HCT116 (cell line): ENCODE measurements around the gene ZBTB20. TPM values are rescaled to one million over a fixed set of nuclear protein-coding genes. Genes with fewer than 3 reads are reported as not detected.

Experiments
- ATAC-seq: fragments of 200-7000 bp; cut with Tn5 transposase; 2 replicates; pipeline ENCODE4 v1.9.1; 2020; ENCODE audit warnings: mild to moderate bottlenecking, moderate library complexity
- BruUV-seq: library from RNA; stranded (reverse); fragments of 400-500 nt; replicated peaks from 2 replicates; lab custom pipeline; 2021; lab: Mats Ljungman, UMichigan
- CTCF ChIA-PET: fragments of 300-600 bp; sonication (Branson Sonifier 250); formaldehyde crosslinking; loops from one replicate; lab custom pipeline; 2021; ENCODE audit warnings: antibody characterized with exemption; lab: Charles Lee
- POLR2A ChIA-PET: fragments of 300-600, 350-600 bp; sonication (Branson Sonifier 250); formaldehyde crosslinking; loops from one replicate; lab custom pipeline; 2021; ENCODE audit warnings: antibody characterized with exemption; lab: Charles Lee
- RAD21 ChIA-PET, 2 experiments: fragments of 300-600 bp; sonication (Branson Sonifier 250); formaldehyde crosslinking; loops; one replicate each; lab custom pipeline; 2023; ENCODE audit warnings: low total read pairs in 2 of 2; ENCODE audit not compliant: uncharacterized antibody in 2 of 2, unreplicated experiment in 2 of 2, low non-redundant PET in 1 of 2; lab: Charles Lee
- DNase-seq: peaks from one replicate; pipeline ENCODE4 v3.0.0-alpha.2; 2010; ENCODE audit warnings: low read depth, low spot score
- H2AFZ ChIP-seq: fragments of 200-600 bp; shearing (Covaris generic), sonication (generic); 2 replicates; pipeline ENCODE4 v1.6.1; 2017; ENCODE audit warnings: low read depth, mixed run types, mixed read lengths, antibody characterized with exemption, low read length; ENCODE audit not compliant: poor library complexity, severe bottlenecking
- H3K27ac ChIP-seq: 2 replicates; pipeline ENCODE4 v1.5.1; 2012; ENCODE audit warnings: low read depth, low read length
- H3K27me3 ChIP-seq: fragments of 200-600 bp; sonication (generic); 2 replicates; pipeline ENCODE4 v1.6.1; 2016; ENCODE audit warnings: mixed run types, low read length, mixed read lengths; ENCODE audit not compliant: insufficient read depth
- H3K36me3 ChIP-seq, 2 experiments: fragments of 200-500 bp in 1 of 2; fragments of 200-600 bp in 1 of 2; sonication (Bioruptor generic) in 1 of 2; sonication (generic) in 1 of 2; 2 replicates each; pipeline versions ENCODE4 v1.5.1 to v1.6.1; 2014 to 2016; ENCODE audit warnings: low read length in 2 of 2, inconsistent platforms in 1 of 2, mixed read lengths in 1 of 2, mixed run types in 1 of 2; ENCODE audit not compliant: insufficient read depth in 2 of 2, control insufficient read depth in 1 of 2
- H3K4me1 ChIP-seq, 2 experiments: fragments of 200-600 bp in 1 of 2; sonication (generic) in 1 of 2; 2 replicates each; pipeline versions ENCODE4 v1.5.1 to v1.6.1; 2012 to 2017; ENCODE audit warnings: low read length in 2 of 2, inconsistent platforms in 1 of 2, mild to moderate bottlenecking in 1 of 2, mixed read lengths in 1 of 2, mixed run types in 1 of 2, moderate library complexity in 1 of 2; ENCODE audit not compliant: insufficient read depth in 2 of 2, control insufficient read depth in 1 of 2
- H3K4me2 ChIP-seq: fragments of 200-600 bp; sonication (generic); 2 replicates; pipeline ENCODE4 v1.6.1; 2017; ENCODE audit warnings: mixed run types, low read length, mixed read lengths
- H3K4me3 ChIP-seq, 2 experiments: fragments of 200-600 bp in 1 of 2; sonication (generic) in 1 of 2; replicated peaks in 1 of 2; 2 replicates each; pipeline ENCODE4 v1.5.1; 2011 to 2016; ENCODE audit warnings: low read length in 2 of 2, control low read depth in 1 of 2, low read depth in 1 of 2, mild to moderate bottlenecking in 1 of 2, mixed read lengths in 1 of 2, mixed run types in 1 of 2
- H3K79me2 ChIP-seq: fragments of 200-600 bp; sonication (generic); 2 replicates; pipeline ENCODE4 v1.6.1; 2017; ENCODE audit warnings: mild to moderate bottlenecking, mixed run types, low read length, moderate library complexity, mixed read lengths; ENCODE audit not compliant: insufficient read depth
- H3K9ac ChIP-seq: fragments of 200-600 bp; sonication (generic); 2 replicates; pipeline ENCODE4 v1.6.1; 2016; ENCODE audit warnings: low read length, mixed read lengths
- H3K9me2 ChIP-seq: fragments of 200-600 bp; sonication (generic), shearing (Covaris generic); 2 replicates; pipeline ENCODE4 v1.6.1; 2017; ENCODE audit warnings: mixed run types, mild to moderate bottlenecking, moderate library complexity; ENCODE audit not compliant: insufficient read depth
- H3K9me3 ChIP-seq, 2 experiments: fragments of 200-500 bp in 1 of 2; fragments of 200-600 bp in 1 of 2; sonication (Bioruptor generic) in 1 of 2; sonication (generic) in 1 of 2; 2 replicates each; pipeline ENCODE4 v1.6.1; 2014 to 2017; ENCODE audit warnings: low read length in 2 of 2, mixed read lengths in 2 of 2, inconsistent platforms in 1 of 2, low read depth in 1 of 2, mild to moderate bottlenecking in 1 of 2, mixed run types in 1 of 2, moderate library complexity in 1 of 2; ENCODE audit not compliant: control insufficient read depth in 1 of 2, insufficient read depth in 1 of 2
- H4K20me1 ChIP-seq: fragments of 200-600 bp; sonication (generic), shearing (Covaris generic); 2 replicates; pipeline ENCODE4 v1.6.1; 2017; ENCODE audit warnings: mixed run types, mild to moderate bottlenecking, moderate library complexity; ENCODE audit not compliant: insufficient read depth
- ATF3 ChIP-seq: IDR thresholded peaks from 2 replicates; pipeline ENCODE4 v1.6.1; 2012
- CBX3 ChIP-seq: IDR thresholded peaks from 2 replicates; pipeline ENCODE4 v1.6.1; 2012; ENCODE audit warnings: low read depth
- CEBPB ChIP-seq: IDR thresholded peaks from 2 replicates; pipeline ENCODE4 v1.6.1; 2012; ENCODE audit warnings: low read depth
- CTCF ChIP-seq, 3 experiments: fragments of 200-600 bp in 1 of 3; sonication (generic) in 1 of 3; IDR thresholded peaks in 2 of 3; conservative IDR thresholded peaks in 1 of 3; 2 replicates each; pipeline ENCODE4 v1.5.1; 2012 to 2017; ENCODE audit warnings: low read depth in 2 of 3, low read length in 2 of 3, antibody characterized with exemption in 1 of 3, borderline replicate concordance in 1 of 3, control low read depth in 1 of 3, mild to moderate bottlenecking in 1 of 3, mixed read lengths in 1 of 3, mixed run types in 1 of 3, moderate library complexity in 1 of 3; ENCODE audit not compliant: insufficient read depth in 1 of 3
- EGR1 ChIP-seq: IDR thresholded peaks from 2 replicates; pipeline ENCODE4 v1.6.1; 2012; ENCODE audit warnings: low read depth
- ELF1 ChIP-seq: IDR thresholded peaks from 2 replicates; pipeline ENCODE4 v1.6.1; 2012; ENCODE audit warnings: low read depth, borderline replicate concordance
- EZH2phosphoT487 ChIP-seq: fragments of 200-600 bp; IDR thresholded peaks from 2 replicates; pipeline ENCODE4 v1.6.1; 2018; ENCODE audit warnings: antibody characterized with exemption, borderline replicate concordance
- FOSL1 ChIP-seq: IDR thresholded peaks from 2 replicates; pipeline ENCODE4 v1.6.1; 2012; ENCODE audit warnings: low read depth
- JUND ChIP-seq: IDR thresholded peaks from 2 replicates; pipeline ENCODE4 v1.6.1; 2012
- MAX ChIP-seq: IDR thresholded peaks from 2 replicates; pipeline ENCODE4 v1.6.1; 2012
- POLR2A ChIP-seq: IDR thresholded peaks from 2 replicates; pipeline ENCODE4 v1.7.0; 2011; ENCODE audit warnings: borderline replicate concordance; ENCODE audit not compliant: insufficient read depth, insufficient read length; ENCODE audit errors: extremely low read depth
- POLR2AphosphoS5 ChIP-seq: IDR thresholded peaks from 2 replicates; pipeline ENCODE4 v1.6.1; 2011; ENCODE audit warnings: mild to moderate bottlenecking, low read depth, low read length, moderate library complexity
- RAD21 ChIP-seq: IDR thresholded peaks from 2 replicates; pipeline ENCODE4 v1.6.1; 2012; ENCODE audit warnings: low read depth, mild to moderate bottlenecking
- SIN3A ChIP-seq: IDR thresholded peaks from 2 replicates; pipeline ENCODE4 v1.6.1; 2012; ENCODE audit warnings: low read depth
- SP1 ChIP-seq: IDR thresholded peaks from 2 replicates; pipeline ENCODE4 v1.6.1; 2012; ENCODE audit warnings: low read depth
- YY1 ChIP-seq: IDR thresholded peaks from 2 replicates; pipeline ENCODE4 v1.6.1; 2011; ENCODE audit warnings: low read length, low read depth, moderate library complexity, mild to moderate bottlenecking; ENCODE audit not compliant: insufficient replicate concordance; ENCODE audit errors: extremely low read depth
- ZFX ChIP-seq: fragments of 450-650 bp; IDR thresholded peaks from 2 replicates; pipeline ENCODE4 v1.6.1; 2017
- ZNF274 ChIP-seq: fragments of 200-500 bp; sonication (Bioruptor generic); IDR thresholded peaks from 2 replicates; pipeline ENCODE4 v1.6.1; 2014; ENCODE audit warnings: mild to moderate bottlenecking, low read depth, low read length, inconsistent platforms
- intact Hi-C: fragments of 100-400 bp; cut with micrococcal nuclease; formaldehyde crosslinking; loops from 2 replicates; pipeline ENCODE4 v1.10.0; 2022
- total RNA-seq: library from RNA; stranded (reverse); gene quantifications from one replicate; pipeline ENCODE4 v1.2.1, GENCODE V29; 2021; ENCODE audit not compliant: unreplicated experiment
- TF ChIP-seq, protein P1 (sequence below): IDR thresholded peaks from 2 replicates; pipeline ENCODE4 v1.6.1; 2012; ENCODE audit warnings: low read depth
- TF ChIP-seq, protein P2 (sequence below): IDR thresholded peaks from 2 replicates; pipeline ENCODE4 v1.6.1; 2011; ENCODE audit warnings: mild to moderate bottlenecking, low read length, moderate library complexity; ENCODE audit not compliant: insufficient replicate concordance; ENCODE audit errors: extremely low read depth

Gene ZBTB20
- total RNA-seq, 1 experiment from 2014 or later = 42.1 TPM

- Histone ChIP-seq H3K9me3 (no peaks in the 10 kb centered on the region), H3K79me2 (peaks cover 67% of the 10 kb centered on the region), H3K4me1 (peaks cover 51 to 63% of the 10 kb centered on the region in 2 experiments), H3K36me3 (peaks cover 0 to 9% of the 10 kb centered on the region in 2 experiments; a peak in 1 of 4 replicates), H3K4me3 (no peak overlapping the region), H3K27me3 (no peaks in the 10 kb centered on the region)
- RAD21 ChIA-PET = no interaction called here
- BruUV-seq = no TSS peak
- TF ChIP-seq, protein P1, sequence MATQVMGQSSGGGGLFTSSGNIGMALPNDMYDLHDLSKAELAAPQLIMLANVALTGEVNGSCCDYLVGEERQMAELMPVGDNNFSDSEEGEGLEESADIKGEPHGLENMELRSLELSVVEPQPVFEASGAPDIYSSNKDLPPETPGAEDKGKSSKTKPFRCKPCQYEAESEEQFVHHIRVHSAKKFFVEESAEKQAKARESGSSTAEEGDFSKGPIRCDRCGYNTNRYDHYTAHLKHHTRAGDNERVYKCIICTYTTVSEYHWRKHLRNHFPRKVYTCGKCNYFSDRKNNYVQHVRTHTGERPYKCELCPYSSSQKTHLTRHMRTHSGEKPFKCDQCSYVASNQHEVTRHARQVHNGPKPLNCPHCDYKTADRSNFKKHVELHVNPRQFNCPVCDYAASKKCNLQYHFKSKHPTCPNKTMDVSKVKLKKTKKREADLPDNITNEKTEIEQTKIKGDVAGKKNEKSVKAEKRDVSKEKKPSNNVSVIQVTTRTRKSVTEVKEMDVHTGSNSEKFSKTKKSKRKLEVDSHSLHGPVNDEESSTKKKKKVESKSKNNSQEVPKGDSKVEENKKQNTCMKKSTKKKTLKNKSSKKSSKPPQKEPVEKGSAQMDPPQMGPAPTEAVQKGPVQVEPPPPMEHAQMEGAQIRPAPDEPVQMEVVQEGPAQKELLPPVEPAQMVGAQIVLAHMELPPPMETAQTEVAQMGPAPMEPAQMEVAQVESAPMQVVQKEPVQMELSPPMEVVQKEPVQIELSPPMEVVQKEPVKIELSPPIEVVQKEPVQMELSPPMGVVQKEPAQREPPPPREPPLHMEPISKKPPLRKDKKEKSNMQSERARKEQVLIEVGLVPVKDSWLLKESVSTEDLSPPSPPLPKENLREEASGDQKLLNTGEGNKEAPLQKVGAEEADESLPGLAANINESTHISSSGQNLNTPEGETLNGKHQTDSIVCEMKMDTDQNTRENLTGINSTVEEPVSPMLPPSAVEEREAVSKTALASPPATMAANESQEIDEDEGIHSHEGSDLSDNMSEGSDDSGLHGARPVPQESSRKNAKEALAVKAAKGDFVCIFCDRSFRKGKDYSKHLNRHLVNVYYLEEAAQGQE = no peak
- TF ChIP-seq ZNF274 (no peak), SP1 (no peak), CBX3 (no peak), POLR2A (no peak), FOSL1 (no peak), ZFX (no peak), RAD21 (no peak), ATF3 (no peak), EZH2phosphoT487 (no peak), JUND (no peak), YY1 (no peak), MAX (no peak), CEBPB (no peak), CTCF (IDR thresholded peaks at IDR 0.05 in 2 of 3, conservative IDR thresholded peaks at IDR 0.05 in 1 of 3; ENCODE audit: borderline replicate concordance in 1 of 3, insufficient read depth in 1 of 3, low read depth in 2 of 3, low read length in 2 of 3) (no peak), ELF1 (no peak), POLR2AphosphoS5 (no peak), EGR1 (no peak), SIN3A (no peak)
- TF ChIP-seq, protein P2, sequence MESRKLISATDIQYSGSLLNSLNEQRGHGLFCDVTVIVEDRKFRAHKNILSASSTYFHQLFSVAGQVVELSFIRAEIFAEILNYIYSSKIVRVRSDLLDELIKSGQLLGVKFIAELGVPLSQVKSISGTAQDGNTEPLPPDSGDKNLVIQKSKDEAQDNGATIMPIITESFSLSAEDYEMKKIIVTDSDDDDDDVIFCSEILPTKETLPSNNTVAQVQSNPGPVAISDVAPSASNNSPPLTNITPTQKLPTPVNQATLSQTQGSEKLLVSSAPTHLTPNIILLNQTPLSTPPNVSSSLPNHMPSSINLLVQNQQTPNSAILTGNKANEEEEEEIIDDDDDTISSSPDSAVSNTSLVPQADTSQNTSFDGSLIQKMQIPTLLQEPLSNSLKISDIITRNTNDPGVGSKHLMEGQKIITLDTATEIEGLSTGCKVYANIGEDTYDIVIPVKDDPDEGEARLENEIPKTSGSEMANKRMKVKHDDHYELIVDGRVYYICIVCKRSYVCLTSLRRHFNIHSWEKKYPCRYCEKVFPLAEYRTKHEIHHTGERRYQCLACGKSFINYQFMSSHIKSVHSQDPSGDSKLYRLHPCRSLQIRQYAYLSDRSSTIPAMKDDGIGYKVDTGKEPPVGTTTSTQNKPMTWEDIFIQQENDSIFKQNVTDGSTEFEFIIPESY = no peak
- TF ChIP-seq, all 23 proteins: peak for 0
- intact Hi-C loops = no loop called here
- no peaks in the 10 kb centered on the region for H3K9me2 ChIP-seq
- H3K27ac ChIP-seq = no peak overlapping the region
- no peak overlapping the region for H2AFZ ChIP-seq
- no peak overlapping the region for H3K4me2 ChIP-seq
- ChIA-PET POLR2A (no interaction called here), CTCF (no interaction called here)
- ATAC-seq (no peak), DNase-seq (no peak)
- no peak overlapping the region for H3K9ac ChIP-seq
- H4K20me1 ChIP-seq = no peaks in the 10 kb centered on the region
Observed at GRCh38 chr3:114712728-114713492, 434.2 kb downstream of the ZBTB20 start.
